Measurements from ENCODE around the gene GATAD2A. TPM values are rescaled to one million over a fixed set of nuclear protein-coding genes. Genes with fewer than 3 reads are reported as not detected.

Gene GATAD2A
- total RNA-seq, 1 donor from 2014 or later: 7.7 TPM

DNA sequence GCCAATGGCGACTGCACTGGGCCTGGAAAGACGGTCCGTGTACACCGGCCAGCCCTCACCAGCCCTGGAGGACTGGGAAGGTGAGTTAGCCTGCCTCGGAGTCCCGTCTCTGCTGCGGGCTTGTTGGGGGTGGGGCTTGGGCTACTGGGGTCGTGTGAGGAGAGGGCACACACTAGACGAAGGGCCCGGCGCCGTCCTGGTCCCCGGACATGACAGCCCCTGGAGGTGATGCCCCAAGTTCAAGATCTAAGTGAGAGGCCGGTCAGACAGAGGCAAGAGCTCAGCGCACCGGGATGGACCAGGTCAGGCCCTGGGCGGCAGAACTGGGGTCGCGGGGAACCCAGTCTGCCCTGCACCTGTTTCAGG is 134.2 kb downstream of the GATAD2A start:
- DNase-seq (ENCODE audit: low spot score in 2 of 2): peak in 1 of 2 donors; percentile 40
- no peak for FAIRE-seq

DNA sequence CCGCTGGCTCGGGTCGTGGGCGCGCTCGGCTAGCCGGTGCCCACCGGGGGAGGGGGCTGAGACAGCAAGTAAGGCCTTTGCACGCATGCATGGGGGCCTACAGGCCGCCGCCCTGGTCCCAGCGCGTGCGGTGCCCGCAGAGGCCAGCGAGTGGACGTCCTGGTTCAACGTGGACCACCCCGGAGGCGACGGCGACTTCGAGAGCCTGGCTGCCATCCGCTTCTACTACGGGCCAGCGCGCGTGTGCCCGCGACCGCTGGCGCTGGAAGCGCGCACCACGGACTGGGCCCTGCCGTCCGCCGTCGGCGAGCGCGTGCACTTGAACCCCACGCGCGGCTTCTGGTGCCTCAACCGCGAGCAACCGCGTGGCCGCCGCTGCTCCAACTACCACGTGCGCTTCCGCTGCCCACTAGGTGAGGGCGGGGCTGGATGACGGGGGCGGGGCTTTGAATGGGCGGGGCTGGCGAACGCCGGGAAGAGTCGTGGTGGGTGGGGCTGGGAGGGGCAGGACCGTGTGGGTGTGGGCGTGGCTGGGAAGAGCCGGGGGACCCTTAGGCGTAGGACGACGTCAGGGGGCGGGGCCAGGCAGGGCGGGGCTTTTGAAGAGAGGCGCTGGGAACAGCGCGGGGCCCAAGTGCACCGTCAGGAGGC is 134.7 kb downstream of the GATAD2A start:
- peak; percentile 52 to 80 for DNase-seq (ENCODE audit: low spot score in 2 of 2)

GRCh38 chr19:19540715-19541515 is 135.4 kb downstream of the GATAD2A start:
- FAIRE-seq (no peak), DNase-seq (ENCODE audit: low spot score in 2 of 2) (peak in 1 of 2 donors; percentile 42)

More for the DNA sequence above, 134.7 kb downstream of the GATAD2A start:
- FAIRE-seq: no peak

- DNase-seq (ENCODE audit: low spot score in 2 of 2) (peak in 1 of 2 donors; percentile 17), FAIRE-seq (no peak)
Observed at GRCh38 chr19:19541616-19542015, 136.1 kb downstream of the GATAD2A start.

DNA sequence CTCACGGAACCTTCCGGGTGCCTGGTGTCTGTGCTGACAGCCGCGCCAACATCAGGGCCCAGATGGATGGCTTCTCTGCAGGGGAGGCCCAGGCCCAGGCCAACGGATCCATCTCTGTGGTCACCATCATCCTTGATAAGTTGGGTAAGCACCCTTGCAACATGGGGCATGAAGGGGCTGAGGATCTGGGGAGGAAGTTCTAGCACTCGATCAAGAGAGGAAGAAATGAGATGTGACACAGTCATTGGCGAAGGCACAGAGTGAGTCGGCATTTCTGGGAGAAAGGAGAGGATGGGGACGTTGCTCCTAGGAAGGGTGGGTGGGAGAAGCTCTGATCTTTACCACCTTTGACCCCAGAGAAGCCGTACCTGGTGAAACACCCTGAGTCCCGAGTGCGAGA is 137.0 kb downstream of the GATAD2A start:
- no peak for FAIRE-seq

DNA sequence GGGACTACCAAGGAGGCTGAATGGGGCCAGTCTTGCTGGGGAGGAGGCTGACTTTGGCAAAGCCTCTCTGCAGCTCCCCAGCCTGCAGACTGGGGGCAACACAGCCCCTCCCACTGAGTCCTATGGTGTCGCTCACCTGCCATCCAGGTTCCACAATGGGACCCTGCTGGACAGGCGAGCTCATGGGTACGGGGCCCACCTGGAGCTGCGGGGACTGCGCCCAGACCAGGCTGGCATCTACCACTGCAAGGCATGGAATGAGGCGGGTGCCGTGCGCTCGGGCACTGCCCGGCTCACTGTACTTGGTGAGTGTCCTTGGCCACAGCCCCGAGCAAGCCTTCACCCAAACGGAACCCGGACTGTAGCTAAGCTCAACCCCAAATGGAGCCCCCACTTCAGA is 137.6 kb downstream of the GATAD2A start:
- DNase-seq (ENCODE audit: low spot score in 2 of 2) (no peak), FAIRE-seq (no peak)

More for the DNA sequence above, 137.0 kb downstream of the GATAD2A start:
- no peak for DNase-seq (ENCODE audit: low spot score in 2 of 2)

- FAIRE-seq (no peak), DNase-seq (ENCODE audit: low spot score in 2 of 2) (no peak)
Observed at GRCh38 chr19:19543640-19544039, 138.2 kb downstream of the GATAD2A start.

DNA sequence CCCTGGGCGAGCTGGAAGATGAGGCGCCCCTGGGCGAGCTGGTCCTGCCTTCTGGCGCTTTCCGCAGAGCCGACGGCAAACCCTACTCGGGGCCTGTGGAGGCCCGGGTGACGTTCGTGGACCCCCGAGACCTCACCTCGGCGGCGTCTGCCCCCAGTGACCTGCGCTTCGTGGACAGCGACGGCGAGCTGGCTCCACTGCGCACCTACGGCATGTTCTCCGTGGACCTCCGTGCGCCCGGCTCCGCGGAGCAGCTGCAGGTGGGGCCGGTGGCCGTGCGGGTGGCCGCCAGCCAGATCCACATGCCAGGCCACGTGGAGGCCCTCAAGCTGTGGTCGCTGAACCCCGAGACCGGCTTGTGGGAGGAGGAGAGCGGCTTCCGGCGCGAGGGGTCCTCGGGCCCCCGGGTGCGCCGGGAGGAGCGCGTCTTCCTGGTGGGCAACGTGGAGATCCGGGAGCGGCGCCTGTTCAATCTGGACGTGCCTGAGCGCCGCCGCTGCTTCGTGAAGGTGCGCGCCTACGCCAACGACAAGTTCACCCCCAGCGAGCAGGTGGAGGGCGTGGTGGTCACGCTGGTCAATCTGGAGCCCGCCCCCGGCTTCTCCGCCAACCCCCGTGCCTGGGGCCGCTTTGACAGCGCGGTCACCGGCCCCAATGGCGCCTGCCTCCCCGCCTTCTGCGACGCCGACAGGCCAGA is 138.9 kb downstream of the GATAD2A start:
- DNase-seq (ENCODE audit: low spot score in 2 of 2): no peak
- no peak for FAIRE-seq

DNA sequence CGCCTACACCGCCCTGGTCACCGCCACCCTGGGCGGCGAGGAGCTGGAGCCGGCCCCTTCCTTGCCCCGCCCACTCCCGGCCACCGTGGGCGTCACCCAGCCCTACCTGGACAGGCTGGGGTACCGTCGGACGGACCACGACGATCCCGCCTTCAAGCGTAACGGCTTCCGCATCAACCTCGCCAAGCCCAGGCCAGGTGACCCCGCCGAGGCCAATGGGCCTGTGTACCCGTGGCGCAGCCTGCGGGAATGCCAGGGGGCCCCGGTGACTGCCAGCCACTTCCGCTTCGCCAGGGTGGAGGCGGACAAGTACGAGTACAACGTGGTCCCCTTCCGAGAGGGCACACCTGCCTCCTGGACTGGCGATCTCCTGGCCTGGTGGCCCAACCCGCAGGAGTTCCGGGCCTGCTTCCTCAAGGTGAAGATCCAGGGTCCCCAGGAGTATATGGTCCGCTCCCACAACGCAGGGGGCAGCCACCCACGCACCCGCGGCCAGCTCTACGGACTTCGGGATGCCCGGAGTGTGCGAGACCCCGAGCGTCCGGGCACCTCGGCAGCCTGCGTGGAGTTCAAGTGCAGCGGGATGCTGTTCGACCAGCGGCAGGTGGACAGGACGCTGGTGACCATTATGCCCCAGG is 139.6 kb downstream of the GATAD2A start:
- FAIRE-seq (no peak), DNase-seq (ENCODE audit: low spot score in 2 of 2) (no peak)

DNA sequence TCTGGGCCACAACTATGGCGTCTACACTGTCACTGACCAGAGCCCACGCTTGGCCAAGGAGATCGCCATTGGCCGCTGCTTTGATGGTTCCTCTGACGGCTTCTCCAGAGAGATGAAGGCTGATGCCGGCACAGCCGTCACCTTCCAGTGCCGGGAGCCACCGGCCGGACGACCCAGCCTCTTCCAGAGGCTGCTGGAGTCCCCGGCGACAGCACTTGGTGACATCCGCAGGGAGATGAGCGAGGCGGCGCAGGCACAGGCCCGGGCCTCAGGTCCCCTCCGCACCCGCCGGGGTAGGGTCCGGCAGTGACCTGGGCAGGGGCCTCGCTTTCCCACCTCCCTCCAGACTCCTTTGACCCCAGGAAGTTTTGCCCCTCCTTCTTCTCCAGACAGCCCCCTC is 140.2 kb downstream of the GATAD2A start:
- no peak for DNase-seq (ENCODE audit: low spot score in 2 of 2)
- FAIRE-seq: no peak

DNA sequence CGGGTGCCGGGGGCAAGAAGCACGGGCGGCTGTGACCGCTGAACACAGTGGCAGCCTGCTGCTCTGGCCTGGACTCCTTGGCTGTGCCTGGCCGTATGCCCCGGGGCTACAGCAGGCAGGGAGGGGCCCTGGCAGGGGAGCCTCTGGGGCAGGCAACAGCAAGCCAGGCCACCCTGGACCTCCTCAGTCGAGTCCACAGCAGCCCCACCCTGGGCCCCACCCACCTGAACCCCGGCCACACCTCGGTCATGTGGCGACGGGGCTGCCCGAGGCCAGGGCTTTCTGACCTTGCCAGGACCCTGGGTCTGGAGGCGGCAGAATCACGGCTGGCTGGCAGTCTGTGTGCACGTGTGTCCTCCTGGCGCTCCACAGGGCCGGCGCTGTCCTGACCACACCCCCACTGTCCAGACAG is 141.3 kb downstream of the GATAD2A start:
- DNase-seq (ENCODE audit: low spot score in 2 of 2): peak in 1 of 2 donors; percentile 25
- FAIRE-seq: no peak

DNA sequence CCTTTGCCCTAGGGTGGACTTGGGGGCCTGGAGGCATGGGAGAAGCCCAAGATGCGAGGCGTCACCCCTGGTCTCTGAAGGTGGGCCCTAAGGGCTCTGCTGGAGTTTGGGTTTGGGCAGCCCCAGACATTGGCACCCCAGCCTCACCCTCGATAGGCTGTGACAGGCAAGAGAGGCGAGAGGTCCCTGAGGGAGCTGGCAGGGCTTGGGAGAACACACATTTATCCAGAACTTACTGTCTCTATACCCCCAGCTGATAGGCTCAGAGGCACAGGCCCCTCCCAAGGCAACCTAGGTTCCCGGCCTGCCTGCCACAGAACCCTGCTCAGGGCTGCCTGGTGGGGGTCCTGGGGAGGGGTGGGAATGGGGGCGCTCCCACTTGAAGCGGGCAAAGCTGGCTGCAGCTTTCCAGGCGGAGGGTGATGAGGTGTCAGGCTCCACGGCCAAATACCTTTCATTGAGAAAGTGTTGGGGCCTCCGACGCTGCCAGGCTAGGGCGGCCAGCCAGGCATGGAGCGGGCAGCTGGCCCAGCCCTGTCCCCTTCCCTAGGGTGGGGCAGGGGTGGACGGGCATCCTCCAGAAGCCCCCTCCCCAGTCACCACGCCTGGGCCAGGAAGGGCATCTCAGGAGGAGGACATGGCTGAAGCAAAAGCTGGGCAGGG is 142.3 kb downstream of the GATAD2A start:
- no peak for FAIRE-seq
- DNase-seq (ENCODE audit: low spot score in 2 of 2): no peak

DNA sequence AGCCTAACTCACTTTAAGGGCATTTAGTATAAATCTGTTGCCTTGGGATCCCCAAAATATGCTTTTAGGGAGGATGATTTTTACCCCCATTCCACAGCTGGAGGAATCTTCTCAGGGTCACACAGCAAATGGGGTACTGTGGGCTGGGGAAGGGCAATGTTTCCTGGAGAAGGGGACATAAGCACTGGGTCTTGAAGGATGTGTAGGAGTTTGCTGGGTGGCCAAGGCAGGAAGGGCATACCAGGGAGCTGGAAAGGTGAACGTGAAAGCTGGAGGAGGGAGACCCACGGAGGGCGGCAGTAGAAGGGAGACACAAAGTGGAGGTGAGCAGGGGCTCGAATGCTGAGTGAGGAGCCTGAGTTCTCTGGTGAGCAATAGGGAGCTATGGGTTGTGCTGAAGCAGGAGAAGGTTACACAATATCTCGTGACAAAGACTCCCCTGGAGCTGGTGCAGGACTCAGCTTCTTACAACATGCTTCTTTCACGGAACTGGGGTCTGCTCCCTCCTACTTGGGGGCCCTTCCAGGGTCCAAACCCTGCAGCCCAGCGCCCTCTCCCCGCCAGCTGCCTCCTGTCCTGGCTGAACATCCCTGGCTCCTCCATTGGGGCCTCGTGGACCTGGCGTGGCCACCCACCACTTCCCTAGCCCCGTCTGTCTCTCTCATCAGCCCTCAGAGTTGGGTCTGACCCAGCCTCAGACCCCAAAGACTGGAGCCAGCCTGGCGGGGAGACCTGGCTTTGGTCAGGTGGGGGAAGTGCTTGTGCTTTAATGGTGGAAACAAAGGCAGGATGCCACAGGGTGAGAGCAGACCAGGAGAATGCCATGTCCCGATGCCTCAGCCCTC is 143.7 kb downstream of the GATAD2A start:
- DNase-seq (ENCODE audit: low spot score in 2 of 2) (no peak), FAIRE-seq (no peak)

DNA sequence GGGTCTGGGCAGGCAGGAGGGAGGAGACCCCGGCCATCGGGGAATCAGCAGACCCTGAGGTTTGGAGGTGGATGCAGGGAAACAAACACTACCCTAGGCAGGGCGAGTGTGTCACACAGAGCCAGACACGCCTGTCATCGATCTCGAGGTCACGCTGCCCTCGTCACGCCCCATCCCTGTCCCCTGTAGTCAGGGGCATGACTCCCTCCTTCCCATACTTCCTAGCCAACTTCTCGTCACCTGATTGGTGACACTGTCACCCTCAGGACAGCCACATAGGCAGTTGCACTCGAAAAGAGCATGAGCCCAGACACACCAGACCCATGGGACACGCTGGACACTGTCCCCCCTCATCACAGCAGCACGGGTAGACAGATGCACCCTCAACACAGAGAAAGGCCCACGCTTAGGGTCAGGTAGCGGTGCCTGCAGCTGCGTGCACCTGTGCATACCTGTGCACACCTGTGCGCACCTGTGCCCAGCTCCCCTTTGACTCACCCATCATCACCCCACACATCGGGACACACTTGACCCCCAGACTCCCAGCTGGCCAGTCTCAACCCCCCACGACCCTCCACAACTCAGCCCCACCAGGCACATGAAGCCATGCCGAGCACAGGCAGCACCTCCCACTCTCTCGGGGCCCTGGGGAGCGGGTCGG is 144.5 kb downstream of the GATAD2A start:
- FAIRE-seq: no peak
- DNase-seq (ENCODE audit: low spot score in 2 of 2): no peak

DNA sequence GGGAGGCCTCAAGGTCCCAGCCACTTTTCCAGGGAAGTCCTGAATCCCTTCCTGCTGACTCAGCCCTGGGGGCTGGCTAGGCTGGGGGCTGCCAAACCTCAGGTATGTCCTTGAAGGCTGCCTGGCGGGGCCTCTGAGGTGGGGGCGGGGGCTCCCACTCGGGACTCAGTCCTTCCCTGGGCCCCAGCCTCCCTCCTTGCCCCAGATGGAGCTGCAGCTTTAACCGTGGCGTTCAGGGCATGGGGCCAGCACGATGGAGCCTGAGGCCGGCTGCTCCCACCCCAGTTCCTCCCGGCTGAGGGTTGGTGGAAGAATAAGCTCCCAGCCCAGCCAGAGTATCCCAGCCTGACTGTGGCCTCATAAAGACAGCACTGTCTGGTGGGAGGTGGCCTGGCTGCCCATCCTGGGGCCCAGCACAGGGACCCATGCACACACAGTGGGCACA is 145.0 kb downstream of the GATAD2A start:
- FAIRE-seq (no peak), DNase-seq (ENCODE audit: low spot score in 2 of 2) (no peak)

DNA sequence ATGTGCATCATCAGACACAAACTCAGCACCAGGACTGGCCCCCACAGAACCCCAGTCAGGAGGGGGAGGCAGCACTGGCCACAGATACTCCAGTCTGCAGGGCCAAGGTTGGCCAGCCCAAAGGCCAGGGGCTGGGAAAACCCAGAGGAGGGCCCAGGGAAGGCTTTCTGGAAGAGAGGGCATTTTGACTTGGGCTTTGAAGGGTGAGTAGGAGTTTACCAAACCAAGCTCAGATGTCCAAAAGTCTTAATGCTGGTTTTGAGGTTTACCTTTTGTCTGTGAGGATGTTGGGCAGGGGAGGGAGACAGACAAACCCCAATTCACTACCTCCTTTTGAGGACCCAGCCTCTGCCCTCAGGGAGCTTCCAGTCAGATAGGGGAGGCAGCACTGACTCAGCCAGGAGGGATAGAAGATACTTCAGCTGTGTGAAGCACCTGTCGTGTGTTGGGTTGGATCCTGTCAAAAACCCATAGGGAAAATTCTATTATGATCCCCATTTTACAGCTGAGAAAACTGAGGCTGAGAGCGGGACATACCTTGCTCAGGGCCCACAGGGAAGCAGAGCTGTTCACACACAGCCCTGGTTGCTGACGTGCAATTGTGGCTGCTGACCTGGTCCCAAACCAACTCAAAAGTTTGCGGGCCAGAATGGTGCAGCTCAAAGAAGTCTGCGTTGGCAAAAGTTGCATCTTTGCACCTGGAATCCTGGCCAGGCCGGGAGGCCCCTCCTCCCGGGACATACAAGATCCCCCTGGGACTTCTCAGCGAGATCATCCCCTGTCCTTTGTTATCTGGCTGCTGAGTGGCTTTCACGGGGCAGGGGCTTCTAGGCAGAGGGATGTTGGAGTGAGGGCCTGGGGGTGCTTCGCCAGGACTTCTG is 145.7 kb downstream of the GATAD2A start:
- no peak for DNase-seq (ENCODE audit: low spot score in 2 of 2)
- FAIRE-seq: no peak

- FAIRE-seq: no peak
Observed at GRCh38 chr19:19551853-19552192, 146.3 kb downstream of the GATAD2A start.

GRCh38 chr19:19552798-19553197 is 147.3 kb downstream of the GATAD2A start:
- DNase-seq (ENCODE audit: low spot score in 2 of 2): no peak
- FAIRE-seq: no peak

More at GRCh38 chr19:19551853-19552192, 146.3 kb downstream of the GATAD2A start:
- no peak for DNase-seq (ENCODE audit: low spot score in 2 of 2)

Data from frontal cortex (tissue), 4 donors.